K562 (cell line): Measurements from ENCODE around the gene EXOC6. TPM values are rescaled to one million over a fixed set of nuclear protein-coding genes. Genes with fewer than 3 reads are reported as not detected.

ENCODE experiments used
- CTCFL ChIP-seq: IDR thresholded peaks from 2 replicates; pipeline ENCODE4 v1.6.1; 2011; ENCODE audit warnings: borderline replicate concordance, low read depth, mild to moderate bottlenecking, moderate library complexity, low read length; ENCODE audit not compliant: insufficient read depth, poor library complexity, severe bottlenecking
- EHMT2 ChIP-seq: fragments of 450-650 bp; IDR thresholded peaks from 2 replicates; pipeline ENCODE4 v1.6.1; 2018; ENCODE audit warnings: antibody characterized with exemption
- ESRRA ChIP-seq: fragments of 450-650 bp; IDR thresholded peaks from 2 replicates; pipeline ENCODE4 v1.6.1; 2014; ENCODE audit warnings: low read depth, mild to moderate bottlenecking, moderate library complexity, borderline replicate concordance
- FOXJ3 ChIP-seq: sonication (generic); formaldehyde crosslinking; IDR thresholded peaks from 2 replicates; pipeline ENCODE4 v1.4.0; 2020; ENCODE audit warnings: mild to moderate bottlenecking, missing genetic modification reagents
- HEY1 ChIP-seq: fragments of 250-450 bp; sonication (Bioruptor Pico); IDR thresholded peaks from 2 replicates; pipeline ENCODE4 v1.5.0; 2020; ENCODE audit warnings: mild to moderate bottlenecking, moderate library complexity, borderline replicate concordance
- HSF4 ChIP-seq: fragments of 250-450 bp; sonication (Bioruptor Pico); IDR thresholded peaks from 2 replicates; pipeline ENCODE4 v2.1.2; 2022; ENCODE audit warnings: mild to moderate bottlenecking, moderate library complexity, borderline replicate concordance
- MYBL2 ChIP-seq, 2 experiments: fragments of 450-650 bp in 1 of 2; sonication (generic) in 1 of 2; formaldehyde crosslinking in 1 of 2; IDR thresholded peaks; 2 replicates each; pipeline versions ENCODE4 v1.6.1 to v1.8.1; 2017 to 2022; ENCODE audit warnings: borderline replicate concordance in 1 of 2, inconsistent platforms in 1 of 2, low read depth in 1 of 2, mild to moderate bottlenecking in 1 of 2, missing genetic modification reagents in 1 of 2, moderate library complexity in 1 of 2
- NFXL1 ChIP-seq: fragments of 450-650 bp; formaldehyde crosslinking; IDR thresholded peaks from 2 replicates; pipeline ENCODE4 v1.4.0; 2021; ENCODE audit warnings: mild to moderate bottlenecking
- PHF8 ChIP-seq: fragments of 200-600 bp; sonication (generic); IDR thresholded peaks from 2 replicates; pipeline ENCODE4 v1.6.1; 2012; ENCODE audit warnings: mixed run types, mild to moderate bottlenecking, inconsistent platforms, low read length, moderate library complexity, borderline replicate concordance
- POLR2A ChIP-seq: fragments of 450-650 bp; conservative IDR thresholded peaks from 2 replicates; pipeline ENCODE4 v1.6.1; 2016
- POLR2AphosphoS5 ChIP-seq: IDR thresholded peaks from 2 replicates; pipeline ENCODE4 v1.6.1; 2011; ENCODE audit warnings: mild to moderate bottlenecking, low read depth, low read length, moderate library complexity; ENCODE audit not compliant: control insufficient read depth, insufficient read depth
- POLR2B ChIP-seq: fragments of 450-650 bp; IDR thresholded peaks from 2 replicates; pipeline ENCODE4 v1.6.1; 2018; ENCODE audit warnings: low read depth; ENCODE audit not compliant: partially characterized antibody
- PURB ChIP-seq: sonication (generic); formaldehyde crosslinking; IDR thresholded peaks from 2 replicates; pipeline ENCODE4 v1.9.0; 2021; ENCODE audit warnings: low read depth, mild to moderate bottlenecking, missing genetic modification reagents
- SUPT5H ChIP-seq: fragments of 450-650 bp; IDR thresholded peaks from 2 replicates; pipeline ENCODE4 v1.6.1; 2016
- ZBTB40 ChIP-seq, 2 experiments: fragments of 450-650 bp in 1 of 2; sonication (generic) in 1 of 2; formaldehyde crosslinking in 1 of 2; IDR thresholded peaks; 2 replicates each; pipeline versions ENCODE4 v1.7.1 to v1.9.0; 2016 to 2022; ENCODE audit warnings: inconsistent platforms in 1 of 2, mild to moderate bottlenecking in 1 of 2, missing genetic modification reagents in 1 of 2
- ZC3H11A ChIP-seq: IDR thresholded peaks from 2 replicates; pipeline ENCODE4 v1.6.1; 2012; ENCODE audit warnings: low read depth, low read length, improper control_type of control experiment
- ZNF232 ChIP-seq: sonication (generic); formaldehyde crosslinking; IDR thresholded peaks from 2 replicates; pipeline ENCODE4 v1.8.0; 2022; ENCODE audit warnings: mild to moderate bottlenecking, missing genetic modification reagents
- ZNF431 ChIP-seq: sonication (generic); formaldehyde crosslinking; IDR thresholded peaks from 2 replicates; pipeline ENCODE4 v1.8.0; 2022; ENCODE audit warnings: mild to moderate bottlenecking, missing genetic modification reagents
- polyA plus RNA-seq, 8 experiments: library from polyadenylated mRNA; depleted of rRNA in 4 of 8; stranded (reverse) in 5 of 8; unstranded in 3 of 8; fragments of >200 nt; fragmentation: Nextera tagmentation in 2 of 8; fragmentation: Illumina TruSeq in 1 of 8; extraction: Ambion mirVana in 2 of 8; extraction: Trizol in 1 of 8; gene quantifications; 2 replicates each; pipeline versions ENCODE4 v1.2.1 to v1.2.3, GENCODE V29; 2011 to 2014; ENCODE audit warnings: inconsistent platforms in 1 of 8, missing spikeins in 1 of 8
- total RNA-seq, 7 experiments: library from RNA; depleted of rRNA in 6 of 7; stranded (reverse); fragments of >200 nt in 6 of 7; fragmentation: Illumina TruSeq in 2 of 7; extraction: Trizol in 2 of 7; gene quantifications; 2 replicates each; pipeline versions ENCODE4 v1.2.1 to v1.2.3, GENCODE V29; 2011 to 2021; ENCODE audit warnings: low replicate concordance in 1 of 7

Gene EXOC6
- total and polyA plus RNA-seq, 9 of the 15 experiments (the other 6 are each of a cell fraction or from before 2014, with no cell fraction given): 13.9 to 42.8 (median 24.9) TPM

DNA sequence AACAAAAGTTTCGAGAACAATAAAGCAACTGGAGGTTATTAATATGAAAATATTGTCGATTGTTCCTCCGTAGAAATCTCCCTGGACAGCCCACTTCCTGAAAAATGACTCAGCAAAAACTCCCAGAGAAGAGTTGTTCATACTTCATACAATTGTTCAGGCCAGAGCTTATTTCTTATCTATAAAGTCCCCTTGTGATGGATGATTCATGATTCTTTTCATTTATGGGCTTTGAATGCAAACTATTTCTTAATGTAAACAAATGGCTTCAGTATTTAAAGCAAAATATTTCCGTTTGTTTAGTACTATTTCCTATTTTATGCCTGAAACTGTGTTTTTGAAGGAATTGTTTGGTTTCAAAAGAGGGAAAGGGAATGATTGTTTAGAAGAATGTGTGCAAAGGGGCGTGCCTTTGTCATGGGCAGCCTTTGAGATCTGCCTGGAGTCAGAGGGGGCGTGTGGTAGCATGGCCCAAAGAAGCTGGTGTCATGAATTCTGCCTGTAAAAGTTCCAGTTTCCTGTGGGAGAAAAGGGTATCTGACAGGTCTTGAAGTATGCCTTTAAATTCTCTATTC is 26.2 kb upstream of the EXOC6 start (continued):
- TF ChIP-seq NFXL1 (CRISPR knock-in tag) (no peak), ZNF431 (no peak), MYBL2 (IDR thresholded peaks at IDR 0.05; ENCODE audit: low read depth) (no peak), MYBL2 (CRISPR knock-in tag; IDR thresholded peaks at IDR 0.05; ENCODE audit: borderline replicate concordance) (no peak), PURB (no peak), CTCFL (no peak), HEY1 (CRISPR knock-in tag) (no peak), ZC3H11A (no peak), ZNF232 (CRISPR knock-in tag) (no peak), PHF8 (no peak), POLR2A (no peak), SUPT5H (no peak), HSF4 (CRISPR knock-in tag) (no peak), POLR2B (no peak), FOXJ3 (no peak), EHMT2 (no peak), ESRRA (no peak), ZBTB40 (IDR thresholded peaks at IDR 0.05) (0 out of 2 replicates have a peak, but pooled peaks have one; percentile 7), ZBTB40 (CRISPR knock-in tag; IDR thresholded peaks at IDR 0.05) (no peak), POLR2AphosphoS5 (no peak)
